Right ventricle myocardium superior (tissue), 1 donor: ENCODE measurements around the gene RYR1. TPM values are rescaled to one million over a fixed set of nuclear protein-coding genes. Genes with fewer than 3 reads are reported as not detected.
"Not testable (repeated sequence)": the region's sequence is repeated elsewhere in the genome, so short reads cannot be mapped to it uniquely, and the experiment has no call there.

ENCODE experiments used
- ATAC-seq: fragments of 200-7000 bp; cut with Tn5 transposase; one replicate; pipeline ENCODE4 v1.9.1; 2020; ENCODE audit warnings: mild to moderate bottlenecking; ENCODE audit not compliant: poor library complexity
- DNase-seq: peaks from one replicate; pipeline ENCODE4 v3.0.0-alpha.2; 2020
- intact Hi-C: fragments of 100-400 bp; cut with DNase I; formaldehyde crosslinking; loops from one replicate; pipeline ENCODE4 v1.11.2; 2022
- total RNA-seq: library from RNA; stranded (reverse); fragmentation: NEBNext Ultra II Directional; extraction: Animal tissue kit (Norgen Biotek cat#: 25700); gene quantifications from one replicate; pipeline ENCODE4 v1.2.1, GENCODE V29; 2021
- donor health status: DM: no; HTN: yes; CAD: no; lungs with severe emphysema.

The RYR1 gene
- total RNA-seq, 1 donor from 2014 or later, result 0.73 TPM

- DNase-seq (no peak), ATAC-seq (no peak)
- intact Hi-C loops, result no loop called here
Measured at GRCh38 chr19:38448225-38448624, 14.7 kb downstream of the RYR1 start.

- no peak for DNase-seq
- no peak for ATAC-seq
- intact Hi-C loops, result no loop called here
Measured at GRCh38 chr19:38449518-38449917, 16.0 kb downstream of the RYR1 start.

- ATAC-seq (no peak), DNase-seq (no peak)
- intact Hi-C loops, result no loop called here
Measured at GRCh38 chr19:38451036-38451435, 17.5 kb downstream of the RYR1 start.

- ATAC-seq, result no peak
- no peak for DNase-seq
- intact Hi-C loops, result no loop called here
Measured at GRCh38 chr19:38451629-38452028, 18.1 kb downstream of the RYR1 start.

- no peak for DNase-seq
- intact Hi-C loops, result no loop called here
- ATAC-seq, result no peak
Measured at GRCh38 chr19:38452430-38453366, 19.2 kb downstream of the RYR1 start.

- intact Hi-C loops, result no loop called here
- no peak for ATAC-seq
Measured at GRCh38 chr19:38453596-38453995, 20.1 kb downstream of the RYR1 start.

GRCh38 chr19:38455031-38455430 lies 21.5 kb downstream of the RYR1 start:
- no peak for ATAC-seq
- intact Hi-C loops, result no loop called here
- no peak for DNase-seq

More at GRCh38 chr19:38453596-38453995, 20.1 kb downstream of the RYR1 start:
- no peak for DNase-seq

- no peak for ATAC-seq
- DNase-seq, result no peak
- intact Hi-C loops, result no loop called here
Measured at GRCh38 chr19:38457202-38457601, 23.7 kb downstream of the RYR1 start.

- intact Hi-C loops, result no loop called here
- ATAC-seq (no peak), DNase-seq (no peak)
Measured at GRCh38 chr19:38457690-38458405, 24.4 kb downstream of the RYR1 start.

- no peak for DNase-seq
- intact Hi-C loops, result no loop called here
- no peak for ATAC-seq
Measured at GRCh38 chr19:38458991-38459390, 25.5 kb downstream of the RYR1 start.

- DNase-seq, result no peak
- intact Hi-C loops, result no loop called here
- no peak for ATAC-seq
Measured at GRCh38 chr19:38463365-38463764, 29.9 kb downstream of the RYR1 start.

- ATAC-seq, result no peak
- intact Hi-C loops, result no loop called here
Measured at GRCh38 chr19:38464421-38465082, 31.1 kb downstream of the RYR1 start.

GRCh38 chr19:38466050-38466449 lies 32.6 kb downstream of the RYR1 start:
- DNase-seq, result no peak
- no peak for ATAC-seq
- intact Hi-C loops, result no loop called here

More at GRCh38 chr19:38464421-38465082, 31.1 kb downstream of the RYR1 start:
- no peak for DNase-seq

GRCh38 chr19:38467541-38468525 lies 34.3 kb downstream of the RYR1 start:
- intact Hi-C loops, result no loop called here
- no peak for ATAC-seq
- DNase-seq, result no peak

GRCh38 chr19:38469151-38469550 lies 35.7 kb downstream of the RYR1 start:
- DNase-seq (no peak), ATAC-seq (no peak)
- intact Hi-C loops, result no loop called here

GRCh38 chr19:38470788-38471480 lies 37.4 kb downstream of the RYR1 start:
- DNase-seq (no peak), ATAC-seq (no peak)
- intact Hi-C loops, result no loop called here

- intact Hi-C loops, ATAC-seq, DNase-seq: not testable (repeated sequence)
Measured at GRCh38 chr19:38472725-38473124, 39.2 kb downstream of the RYR1 start.

- intact Hi-C loops, result no loop called here
- DNase-seq (no peak), ATAC-seq (no peak)
Measured at GRCh38 chr19:38473201-38473600, 39.7 kb downstream of the RYR1 start.
